ENCODE results near the gene SYNDIG1. TPM values are rescaled to one million over a fixed set of nuclear protein-coding genes. Genes with fewer than 3 reads are reported as not detected.

Gene SYNDIG1
- total and polyA plus RNA-seq, 3 experiments from 2014 or later, result not detected

- H3K9me3 Mint-ChIP-seq, result no peaks in the 10 kb centered on the region
- H3K27ac Mint-ChIP-seq, result no peak overlapping the region
- H3K4me1 Mint-ChIP-seq, result no peaks in the 10 kb centered on the region
- H3K4me1 ChIP-seq (ENCODE audit: insufficient read depth, low read length), result no peaks in the 10 kb centered on the region
- H3K4me3 ChIP-seq (ENCODE audit: low read length), result no peak overlapping the region
- ChIA-PET POLR2A (no interaction called here), CTCF (no interaction called here)
- H3K27ac ChIP-seq (ENCODE audit: low read depth, low read length), result no peak overlapping the region
- H3K27me3 ChIP-seq (ENCODE audit: insufficient read depth, low read length, poor library complexity, severe bottlenecking), result no peaks in the 10 kb centered on the region
- H3K9me3 ChIP-seq (ENCODE audit: low read length), result no peaks in the 10 kb centered on the region
- no peaks in the 10 kb centered on the region for H3K36me3 ChIP-seq (ENCODE audit: insufficient read depth, low read length)
- H3K27me3 Mint-ChIP-seq, result peaks cover 0 to 1% of the 10 kb centered on the region in 2 donors
- no peak for DNase-seq
- H3K36me3 Mint-ChIP-seq, result no peaks in the 10 kb centered on the region
- H3K4me3 Mint-ChIP-seq, result no peak overlapping the region
Measured at GRCh38 chr20:24489631-24490260, 20.3 kb downstream of the SYNDIG1 start.

- no peak overlapping the region for H3K27ac ChIP-seq (ENCODE audit: low read depth, low read length)
- no peaks in the 10 kb centered on the region for H3K27me3 ChIP-seq (ENCODE audit: insufficient read depth, low read length, poor library complexity, severe bottlenecking)
- CTCF ChIA-PET, result no interaction called here
- no peak overlapping the region for H3K27ac Mint-ChIP-seq
- no peak for DNase-seq
- no peak overlapping the region for H3K4me3 Mint-ChIP-seq
- H3K36me3 ChIP-seq (ENCODE audit: insufficient read depth, low read length), result no peaks in the 10 kb centered on the region
- no peak overlapping the region for H3K4me3 ChIP-seq (ENCODE audit: low read length)
- H3K9me3 ChIP-seq (ENCODE audit: low read length), result no peaks in the 10 kb centered on the region
- H3K4me1 ChIP-seq (ENCODE audit: insufficient read depth, low read length), result no peaks in the 10 kb centered on the region
- POLR2A ChIA-PET, result no interaction called here
- H3K27me3 Mint-ChIP-seq, result peaks cover 0 to 1% of the 10 kb centered on the region in 2 donors
- H3K4me1 Mint-ChIP-seq, result no peaks in the 10 kb centered on the region
- no peaks in the 10 kb centered on the region for H3K36me3 Mint-ChIP-seq
- H3K9me3 Mint-ChIP-seq, result no peaks in the 10 kb centered on the region
Measured at GRCh38 chr20:24490598-24490997, 21.2 kb downstream of the SYNDIG1 start.

GRCh38 chr20:24491041-24491756 is 21.8 kb downstream of the SYNDIG1 start:
- H3K9me3 Mint-ChIP-seq, result no peaks in the 10 kb centered on the region
- Histone ChIP-seq H3K27ac (ENCODE audit: low read depth, low read length) (no peak overlapping the region), H3K4me3 (ENCODE audit: low read length) (no peak overlapping the region), H3K27me3 (ENCODE audit: insufficient read depth, low read length, poor library complexity, severe bottlenecking) (no peaks in the 10 kb centered on the region), H3K4me1 (ENCODE audit: insufficient read depth, low read length) (no peaks in the 10 kb centered on the region), H3K36me3 (ENCODE audit: insufficient read depth, low read length) (no peaks in the 10 kb centered on the region), H3K9me3 (ENCODE audit: low read length) (no peaks in the 10 kb centered on the region)
- H3K36me3 Mint-ChIP-seq, result no peaks in the 10 kb centered on the region
- no peak for DNase-seq
- H3K4me1 Mint-ChIP-seq, result no peaks in the 10 kb centered on the region
- no peak overlapping the region for H3K27ac Mint-ChIP-seq
- ChIA-PET POLR2A (no interaction called here), CTCF (no interaction called here)
- peaks cover 0 to 1% of the 10 kb centered on the region in 2 donors for H3K27me3 Mint-ChIP-seq
- H3K4me3 Mint-ChIP-seq, result no peak overlapping the region

GRCh38 chr20:24492031-24492607 is 22.7 kb downstream of the SYNDIG1 start:
- H3K4me3 Mint-ChIP-seq, result no peak overlapping the region
- H3K36me3 Mint-ChIP-seq, result no peaks in the 10 kb centered on the region
- no peaks in the 10 kb centered on the region for H3K9me3 Mint-ChIP-seq
- ChIA-PET POLR2A (no interaction called here), CTCF (no interaction called here)
- DNase-seq, result no peak
- H3K27me3 Mint-ChIP-seq, result no peaks in the 10 kb centered on the region
- Histone ChIP-seq H3K27ac (ENCODE audit: low read depth, low read length) (no peak overlapping the region), H3K9me3 (ENCODE audit: low read length) (no peaks in the 10 kb centered on the region), H3K36me3 (ENCODE audit: insufficient read depth, low read length) (no peaks in the 10 kb centered on the region), H3K27me3 (ENCODE audit: insufficient read depth, low read length, poor library complexity, severe bottlenecking) (no peaks in the 10 kb centered on the region), H3K4me3 (ENCODE audit: low read length) (no peak overlapping the region), H3K4me1 (ENCODE audit: insufficient read depth, low read length) (no peaks in the 10 kb centered on the region)
- H3K4me1 Mint-ChIP-seq, result no peaks in the 10 kb centered on the region
- H3K27ac Mint-ChIP-seq, result no peak overlapping the region

- DNase-seq, result no peak
- no peaks in the 10 kb centered on the region for H3K9me3 Mint-ChIP-seq
- H3K4me1 ChIP-seq (ENCODE audit: insufficient read depth, low read length), result no peaks in the 10 kb centered on the region
- H3K36me3 Mint-ChIP-seq, result no peaks in the 10 kb centered on the region
- no peak overlapping the region for H3K4me3 ChIP-seq (ENCODE audit: low read length)
- H3K9me3 ChIP-seq (ENCODE audit: low read length), result no peaks in the 10 kb centered on the region
- H3K27me3 ChIP-seq (ENCODE audit: insufficient read depth, low read length, poor library complexity, severe bottlenecking), result no peaks in the 10 kb centered on the region
- H3K4me1 Mint-ChIP-seq, result no peaks in the 10 kb centered on the region
- no peaks in the 10 kb centered on the region for H3K27me3 Mint-ChIP-seq
- no peak overlapping the region for H3K27ac ChIP-seq (ENCODE audit: low read depth, low read length)
- H3K27ac Mint-ChIP-seq, result no peak overlapping the region
- ChIA-PET CTCF (no interaction called here), POLR2A (no interaction called here)
- no peaks in the 10 kb centered on the region for H3K36me3 ChIP-seq (ENCODE audit: insufficient read depth, low read length)
- no peak overlapping the region for H3K4me3 Mint-ChIP-seq
Measured at GRCh38 chr20:24492698-24493097, 23.3 kb downstream of the SYNDIG1 start.

DNA sequence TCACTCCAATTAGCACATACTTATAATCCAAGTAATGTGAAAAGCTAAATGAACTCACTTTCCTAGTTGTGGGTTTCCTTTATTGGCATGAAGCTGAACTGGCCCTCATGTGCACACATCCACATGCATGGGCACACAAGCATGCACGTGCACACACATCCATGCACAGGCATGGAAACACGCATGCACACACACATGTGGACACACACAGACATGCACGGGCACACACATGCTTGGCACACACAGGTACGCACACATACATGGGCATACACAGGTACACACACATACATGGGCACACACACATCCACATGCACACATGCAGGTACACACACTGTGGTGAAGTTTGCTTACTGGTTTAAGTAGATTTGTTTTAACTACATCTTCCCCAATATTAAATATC is 23.8 kb downstream of the SYNDIG1 start:
- Histone ChIP-seq H3K9me3 (ENCODE audit: low read length) (no peaks in the 10 kb centered on the region), H3K27ac (ENCODE audit: low read depth, low read length) (no peak overlapping the region), H3K4me3 (ENCODE audit: low read length) (no peak overlapping the region), H3K27me3 (ENCODE audit: insufficient read depth, low read length, poor library complexity, severe bottlenecking) (no peaks in the 10 kb centered on the region), H3K4me1 (ENCODE audit: insufficient read depth, low read length) (no peaks in the 10 kb centered on the region), H3K36me3 (ENCODE audit: insufficient read depth, low read length) (no peaks in the 10 kb centered on the region)
- H3K27me3 Mint-ChIP-seq, result no peaks in the 10 kb centered on the region
- no peak overlapping the region for H3K27ac Mint-ChIP-seq
- no peaks in the 10 kb centered on the region for H3K9me3 Mint-ChIP-seq
- H3K4me3 Mint-ChIP-seq, result no peak overlapping the region
- H3K4me1 Mint-ChIP-seq, result no peaks in the 10 kb centered on the region
- POLR2A ChIA-PET, result no interaction called here
- no peaks in the 10 kb centered on the region for H3K36me3 Mint-ChIP-seq
- CTCF ChIA-PET, result no interaction called here
- no peak for DNase-seq

DNA sequence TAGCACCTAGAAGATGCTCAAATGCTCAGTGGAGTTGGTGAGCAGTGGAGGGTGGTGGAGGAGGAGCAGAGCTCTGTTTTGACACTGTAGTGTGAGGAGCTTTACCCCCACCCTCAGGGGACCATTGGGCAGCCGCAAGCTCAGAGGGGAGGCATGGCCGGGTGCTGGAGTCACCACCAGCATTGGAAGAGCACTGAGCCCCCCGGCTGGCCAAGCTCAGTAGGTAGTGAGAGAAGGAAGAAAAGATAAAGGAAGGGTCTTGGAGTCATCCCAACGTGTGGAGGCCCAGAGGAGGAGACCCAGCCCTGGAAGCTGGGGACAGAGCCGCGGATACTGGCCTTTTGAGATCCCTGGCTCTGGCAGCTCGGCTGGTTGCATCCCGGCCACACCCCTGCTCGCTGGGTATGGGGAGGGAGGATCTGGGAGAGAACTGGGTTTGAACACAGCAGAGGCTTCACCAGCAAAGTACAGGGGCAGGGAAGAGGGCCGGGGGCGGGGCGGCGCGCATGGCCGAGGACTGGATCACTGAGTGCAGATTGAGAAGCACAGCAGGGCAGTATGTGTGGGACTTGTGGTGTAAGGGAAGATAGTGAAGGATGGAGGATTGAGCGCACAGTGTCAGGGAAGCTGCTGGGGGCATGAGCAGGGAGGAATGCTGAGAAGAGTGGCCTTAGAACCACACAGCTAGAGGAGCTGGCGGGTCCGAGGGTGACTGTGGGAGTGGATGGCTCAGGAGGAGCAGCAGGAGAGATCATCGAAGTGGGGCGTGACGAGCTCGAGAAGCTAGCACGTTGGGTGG is 24.4 kb downstream of the SYNDIG1 start:
- no peaks in the 10 kb centered on the region for H3K9me3 Mint-ChIP-seq
- CTCF ChIA-PET, result no interaction called here
- POLR2A ChIA-PET, result no interaction called here

GRCh38 chr20:24494460-24494920 is 25.1 kb downstream of the SYNDIG1 start:
- no peaks in the 10 kb centered on the region for H3K9me3 Mint-ChIP-seq
- no peaks in the 10 kb centered on the region for H3K36me3 Mint-ChIP-seq
- Histone ChIP-seq H3K27me3 (ENCODE audit: insufficient read depth, low read length, poor library complexity, severe bottlenecking) (no peaks in the 10 kb centered on the region), H3K4me1 (ENCODE audit: insufficient read depth, low read length) (no peaks in the 10 kb centered on the region), H3K36me3 (ENCODE audit: insufficient read depth, low read length) (no peaks in the 10 kb centered on the region), H3K27ac (ENCODE audit: low read depth, low read length) (no peak overlapping the region), H3K9me3 (ENCODE audit: low read length) (no peaks in the 10 kb centered on the region), H3K4me3 (ENCODE audit: low read length) (no peak overlapping the region)
- ChIA-PET CTCF (no interaction called here), POLR2A (no interaction called here)
- no peaks in the 10 kb centered on the region for H3K27me3 Mint-ChIP-seq
- no peak overlapping the region for H3K4me3 Mint-ChIP-seq
- no peak for DNase-seq
- H3K4me1 Mint-ChIP-seq, result no peaks in the 10 kb centered on the region
- peak overlapping the region in 1 of 8 donors; percentile 43 for H3K27ac Mint-ChIP-seq

More for the DNA sequence above, 24.4 kb downstream of the SYNDIG1 start:
- Histone ChIP-seq H3K4me1 (ENCODE audit: insufficient read depth, low read length) (no peaks in the 10 kb centered on the region), H3K4me3 (ENCODE audit: low read length) (no peak overlapping the region), H3K27ac (ENCODE audit: low read depth, low read length) (no peak overlapping the region), H3K27me3 (ENCODE audit: insufficient read depth, low read length, poor library complexity, severe bottlenecking) (no peaks in the 10 kb centered on the region), H3K9me3 (ENCODE audit: low read length) (no peaks in the 10 kb centered on the region), H3K36me3 (ENCODE audit: insufficient read depth, low read length) (no peaks in the 10 kb centered on the region)
- Mint-ChIP-seq H3K4me1 (no peaks in the 10 kb centered on the region), H3K27me3 (no peaks in the 10 kb centered on the region), H3K27ac (peak overlapping the region in 1 of 8 donors; percentile 43), H3K4me3 (no peak overlapping the region), H3K36me3 (no peaks in the 10 kb centered on the region)
- no peak for DNase-seq
